ENCODE data around the gene PSMA1. TPM values are rescaled to one million over a fixed set of nuclear protein-coding genes. Genes with fewer than 3 reads are reported as not detected.
"Not testable (repeated sequence)": the region's sequence is repeated elsewhere in the genome, so short reads cannot be mapped to it uniquely, and the experiment has no call there.

The PSMA1 gene
- total RNA-seq, 1 donor from 2014 or later: 115 TPM

- intact Hi-C loops (cut with micrococcal nuclease): loop anchor here (5.0 kb wide), 1 partner anchor 349 kb away; no protein-coding TSS in a partner anchor
- ATAC-seq (peak; percentile 57), DNase-seq (peak; percentile 45)
Measured at GRCh38 chr11:14538271-14538925, 18.2 kb upstream of the PSMA1 start.

GRCh38 chr11:14537134-14537599 lies 17.0 kb upstream of the PSMA1 start:
- no peak for ATAC-seq
- intact Hi-C loops (cut with micrococcal nuclease): loop anchor here (5.0 kb wide), 1 partner anchor 350 kb away; no protein-coding TSS in a partner anchor
- DNase-seq: no peak

- intact Hi-C loops (cut with micrococcal nuclease): loop anchor here (5.0 kb wide), 1 partner anchor 352 kb away; no protein-coding TSS in a partner anchor
- ATAC-seq, DNase-seq: not testable (repeated sequence)
Measured at GRCh38 chr11:14535166-14535565, 15.0 kb upstream of the PSMA1 start.

GRCh38 chr11:14529951-14530350 lies 9.8 kb upstream of the PSMA1 start:
- intact Hi-C loops (cut with micrococcal nuclease): no loop called here
- ATAC-seq (no peak), DNase-seq (no peak)

- ATAC-seq (no peak), DNase-seq (no peak)
- intact Hi-C loops (cut with micrococcal nuclease): no loop called here
Measured at GRCh38 chr11:14529321-14529720, 9.1 kb upstream of the PSMA1 start.

GRCh38 chr11:14522801-14523200 lies 2.6 kb upstream of the PSMA1 start:
- intact Hi-C loops (cut with micrococcal nuclease): no loop called here
- ATAC-seq (no peak), DNase-seq (no peak)

GRCh38 chr11:14522245-14522644 lies 2.1 kb upstream of the PSMA1 start:
- no peak for DNase-seq
- no peak for ATAC-seq
- intact Hi-C loops (cut with micrococcal nuclease): no loop called here

GRCh38 chr11:14520747-14521151 lies 563 bp upstream of the PSMA1 start:
- ATAC-seq (no peak), DNase-seq (no peak)
- intact Hi-C loops (cut with micrococcal nuclease): no loop called here

- intact Hi-C loops (cut with micrococcal nuclease): no loop called here
- ATAC-seq: peak; percentile 3
- no peak for DNase-seq
Measured at GRCh38 chr11:14519597-14519916, 629 bp downstream of the PSMA1 start.

GRCh38 chr11:14518820-14519219 lies 1.4 kb downstream of the PSMA1 start:
- intact Hi-C loops (cut with micrococcal nuclease): no loop called here
- DNase-seq (no peak), ATAC-seq (no peak)

GRCh38 chr11:14513800-14514199 lies 6.4 kb downstream of the PSMA1 start:
- intact Hi-C loops (cut with micrococcal nuclease): no loop called here
- no peak for DNase-seq
- no peak for ATAC-seq

GRCh38 chr11:14506532-14506931 lies 13.7 kb downstream of the PSMA1 start:
- DNase-seq (no peak), ATAC-seq (no peak)
- intact Hi-C loops (cut with micrococcal nuclease): no loop called here

GRCh38 chr11:14503023-14503422 lies 17.2 kb downstream of the PSMA1 start:
- ATAC-seq (no peak), DNase-seq (no peak)
- intact Hi-C loops (cut with micrococcal nuclease): no loop called here

- ATAC-seq: no peak
- no peak for DNase-seq
- intact Hi-C loops (cut with micrococcal nuclease): no loop called here
Measured at GRCh38 chr11:14502039-14502438, 18.1 kb downstream of the PSMA1 start.

- intact Hi-C loops (cut with micrococcal nuclease): no loop called here
- peak; percentile 60 for DNase-seq
- peak; percentile 72 for ATAC-seq
Measured at GRCh38 chr11:14500181-14500651, 20.0 kb downstream of the PSMA1 start.

GRCh38 chr11:14499560-14500180 lies 20.5 kb downstream of the PSMA1 start, which contains the start of gene COPB1:
COPB1 (minus strand) TSS chr11:14499811; CDS start chr11:14498928, 883 bp downstream.
- peak; percentile 99 for ATAC-seq
- DNase-seq: peak; percentile 94
- intact Hi-C loops (cut with micrococcal nuclease): no loop called here

- intact Hi-C loops (cut with micrococcal nuclease): no loop called here
Measured at GRCh38 chr11:14499178-14499559, 21.0 kb downstream of the PSMA1 start.

GRCh38 chr11:14480716-14481115 lies 39.5 kb downstream of the PSMA1 start:
- DNase-seq (no peak), ATAC-seq (no peak)
- intact Hi-C loops (cut with micrococcal nuclease): no loop called here

More at GRCh38 chr11:14499178-14499559, 21.0 kb downstream of the PSMA1 start:
- ATAC-seq (peak; percentile 52), DNase-seq (peak; percentile 44)

- intact Hi-C loops (cut with micrococcal nuclease): no loop called here
- ATAC-seq (no peak), DNase-seq (no peak)
Measured at GRCh38 chr11:14471127-14471526, 49.1 kb downstream of the PSMA1 start.

- no peak for DNase-seq
- intact Hi-C loops (cut with micrococcal nuclease): no loop called here
- ATAC-seq: no peak
Measured at GRCh38 chr11:14463623-14464022, 56.6 kb downstream of the PSMA1 start.

GRCh38 chr11:14460147-14460546 lies 60.0 kb downstream of the PSMA1 start:
- intact Hi-C loops (cut with micrococcal nuclease): no loop called here
- ATAC-seq (no peak), DNase-seq (no peak)
